OCI-LY3 (cell line): ENCODE data around the gene ZNF662.

ENCODE experiments used
- CTCF ChIP-seq: fragments of 200-600, 300-600 bp; sonication (generic); IDR thresholded peaks from 2 replicates; pipeline ENCODE4 v1.5.1; 2014; ENCODE audit warnings: antibody characterized with exemption, low read length, low read depth
- EZH2phosphoT487 ChIP-seq: fragments of 200-600 bp; shearing (Covaris generic); IDR thresholded peaks from 2 replicates; pipeline ENCODE4 v1.6.1; 2018; ENCODE audit warnings: antibody characterized with exemption, mixed run types, low read depth

GRCh38 chr3:42926310-42926709 is 20.4 kb downstream of the ZNF662 start:
- TF ChIP-seq CTCF (no peak), EZH2phosphoT487 (no peak)
